Measurements from ENCODE around the gene PRICKLE3.
A peak's percentile ranks its signal among the peaks of the same experiment; 100 is the strongest.
"Not testable (repeated sequence)": the region's sequence is repeated elsewhere in the genome, so short reads cannot be mapped to it uniquely, and the experiment has no call there.

PRICKLE3 gene

DNA sequence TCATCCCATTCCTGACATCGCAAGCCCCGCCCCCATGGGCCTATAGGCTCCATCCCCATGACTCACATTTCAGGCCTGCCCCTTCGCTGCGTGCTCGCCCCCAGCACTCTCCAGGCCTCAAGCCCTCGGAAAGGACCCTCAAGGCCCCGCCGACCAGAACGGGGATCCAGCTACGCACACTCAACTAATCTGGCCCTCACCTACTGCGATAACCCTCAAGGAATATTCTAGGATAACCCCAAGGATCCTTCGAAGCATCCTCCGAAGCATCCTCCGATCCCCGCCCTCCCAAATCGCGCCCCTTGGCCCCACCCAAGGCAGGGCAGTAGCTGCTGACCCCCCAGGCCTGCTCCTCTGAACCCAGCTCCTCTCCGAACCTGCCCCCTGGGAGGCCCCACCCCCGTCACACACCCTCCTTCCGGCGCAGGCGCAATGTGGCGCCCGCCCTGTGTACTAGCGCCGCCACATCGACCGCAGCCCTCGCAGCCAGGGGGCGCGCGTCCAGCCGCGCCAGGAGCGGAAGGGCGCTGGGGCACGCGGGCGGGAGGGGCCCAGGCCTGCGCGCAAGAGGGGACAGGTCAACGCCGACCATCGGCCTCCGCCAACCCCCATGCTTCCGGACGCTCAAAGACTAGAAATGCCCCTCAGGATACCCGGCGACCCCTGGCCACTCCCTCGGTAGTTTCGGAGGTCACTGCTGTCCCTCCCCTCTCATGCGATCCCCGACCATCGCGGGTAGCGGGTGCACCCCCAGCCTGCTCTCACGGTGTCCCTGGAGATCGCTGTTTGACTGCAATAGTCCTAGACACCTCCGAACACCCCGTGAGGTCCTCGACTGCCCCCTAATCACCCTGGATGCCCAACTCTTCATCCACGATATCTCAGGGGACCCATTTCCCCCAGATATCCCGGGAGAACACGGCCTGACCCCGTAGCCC lies 30.0 kb downstream of the PRICKLE3 start:
- peak; percentile 51 to 90 (median 81) for DNase-seq

DNA sequence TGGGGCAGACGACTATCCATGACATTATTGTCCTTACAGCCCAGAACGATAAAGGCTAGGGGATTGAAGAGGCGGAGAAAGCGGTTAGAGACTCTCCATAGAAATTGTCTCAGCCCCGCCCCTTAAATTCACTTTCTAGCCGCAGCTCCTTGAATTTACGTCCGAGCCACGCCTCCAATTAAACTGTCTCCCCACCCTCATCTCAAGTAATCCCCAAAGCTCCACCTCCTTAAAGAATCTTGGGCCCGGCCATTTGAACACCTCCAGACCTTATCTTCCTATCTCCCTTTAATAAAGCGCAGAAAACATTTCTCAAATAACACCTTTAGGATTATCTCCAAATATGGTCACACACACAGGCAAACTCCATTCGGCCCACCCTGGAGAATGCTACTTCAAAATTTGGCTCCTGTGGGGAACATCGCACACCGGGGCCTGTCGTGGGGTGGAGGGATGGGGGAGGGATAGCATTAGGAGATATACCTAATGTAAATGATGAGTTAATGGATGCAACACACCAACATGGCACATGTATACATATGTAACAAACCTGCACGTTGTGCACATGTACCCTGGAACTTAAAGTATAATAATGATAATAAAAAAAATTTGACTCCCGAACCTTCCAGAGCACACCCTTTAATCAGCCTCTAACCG lies 30.8 kb downstream of the PRICKLE3 start:
- DNase-seq = peak; percentile 31 to 71 (median 62)

DNA sequence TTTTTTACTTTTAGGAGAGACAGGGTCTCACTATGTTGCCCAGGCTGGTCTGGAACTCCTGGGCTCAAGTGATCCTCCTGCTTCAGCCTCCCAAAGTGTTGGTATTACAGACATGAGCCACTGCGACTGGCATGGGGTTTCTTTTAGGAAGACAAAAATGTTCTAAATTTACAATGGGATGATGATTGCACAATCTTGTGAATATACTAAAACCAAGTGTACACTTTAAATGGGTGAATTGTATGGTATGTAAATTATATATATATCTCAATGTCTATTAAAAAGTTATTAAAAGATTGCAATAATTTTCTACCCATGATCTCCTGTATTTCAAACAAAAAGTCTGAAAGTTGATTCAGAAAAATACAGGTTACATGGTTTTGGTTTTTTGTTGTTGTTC lies 32.7 kb downstream of the PRICKLE3 start:
- DNase-seq = no peak

DNA sequence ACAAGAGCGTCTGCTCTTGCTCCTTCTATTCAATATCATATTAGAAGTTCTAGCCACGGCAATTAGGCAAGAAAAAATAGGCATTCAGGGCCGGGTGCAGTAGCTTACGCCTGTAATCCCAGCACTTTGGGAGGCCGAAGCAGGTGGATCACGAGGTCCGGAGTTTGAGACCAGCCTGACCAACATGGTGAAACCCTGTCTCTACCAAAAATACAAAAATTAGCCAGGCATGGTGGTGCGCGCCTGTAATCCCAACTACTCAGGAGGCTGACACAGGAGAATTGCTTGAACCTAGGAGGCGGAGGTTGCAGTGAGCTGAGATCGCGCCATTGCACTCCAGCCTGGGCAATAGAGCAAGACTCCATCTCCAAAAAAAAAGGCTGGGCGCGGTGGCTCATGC lies 36.9 kb downstream of the PRICKLE3 start:
- DNase-seq = not testable (repeated sequence)

DNA sequence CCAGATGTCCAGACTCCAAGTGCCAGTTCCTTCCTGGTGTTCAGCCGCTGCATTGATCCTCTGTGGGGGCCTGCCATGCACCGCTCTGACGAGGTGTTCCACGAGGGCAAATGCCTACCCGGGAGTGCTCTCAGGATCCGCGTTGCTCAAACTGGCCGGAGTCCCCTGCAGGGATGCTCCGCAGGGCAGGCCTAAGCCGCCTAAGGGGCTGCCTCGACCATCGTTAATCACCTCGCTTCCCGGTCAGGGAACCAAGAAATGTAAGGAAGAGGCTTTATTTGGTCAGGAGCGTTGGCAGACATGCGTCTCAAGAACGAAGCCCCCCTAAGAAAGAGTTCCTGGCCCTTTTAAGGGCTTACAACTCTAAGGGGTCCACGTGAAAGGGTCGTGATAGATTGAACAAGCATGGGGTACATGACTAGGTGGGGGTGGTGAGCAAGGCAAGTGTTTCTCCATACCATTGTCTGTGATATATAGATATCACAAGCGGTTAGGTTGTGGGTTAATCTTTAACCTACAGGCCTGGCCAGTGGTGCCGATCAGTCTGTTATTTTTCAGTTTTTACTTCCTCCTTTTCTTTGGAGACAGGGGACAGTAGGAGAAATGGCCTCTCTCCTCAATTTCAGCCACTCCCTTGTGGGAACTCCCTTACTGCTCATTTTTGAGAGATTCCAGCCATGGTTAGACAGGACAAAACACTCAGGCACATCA lies 37.6 kb downstream of the PRICKLE3 start:
- not testable (repeated sequence) for DNase-seq

DNA sequence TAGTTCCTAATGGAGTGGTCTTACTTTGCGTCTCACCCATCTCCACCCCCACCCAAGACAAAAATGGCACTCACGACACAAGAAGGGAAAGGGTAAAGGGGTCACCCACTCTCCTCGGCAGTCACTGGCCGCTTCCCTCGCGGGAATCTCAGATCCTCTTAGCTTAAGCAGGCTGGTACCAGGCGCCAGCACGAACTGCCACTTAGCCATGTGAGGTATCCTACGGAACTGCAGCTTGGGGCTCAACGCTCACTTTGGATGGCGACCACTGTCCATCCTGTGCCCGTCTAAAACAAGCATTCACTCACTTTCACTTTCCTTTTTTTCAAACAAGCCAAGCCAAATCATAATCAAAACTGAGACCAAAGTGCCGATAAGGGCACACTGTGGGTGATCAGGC lies 38.2 kb downstream of the PRICKLE3 start:
- no peak for DNase-seq

DNA sequence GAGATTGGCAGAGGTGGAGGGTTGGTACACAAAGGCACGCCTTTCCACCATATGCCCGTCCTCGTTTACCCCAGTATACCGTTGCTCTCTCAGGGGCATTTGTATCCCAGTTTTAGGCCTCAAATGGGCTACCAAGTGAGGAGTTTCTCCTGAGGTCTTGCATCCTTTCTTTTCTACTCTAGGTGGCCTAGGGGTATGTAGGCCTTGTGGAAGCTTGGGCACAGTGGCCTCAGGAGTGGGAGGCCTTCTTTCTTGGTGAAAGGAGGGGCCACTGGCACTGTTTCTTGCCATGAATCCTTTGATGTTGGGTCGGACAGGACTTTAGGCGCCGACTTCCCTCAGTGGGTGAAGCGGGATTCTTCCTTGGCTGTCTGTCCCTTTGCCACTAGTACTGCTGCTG lies 38.9 kb downstream of the PRICKLE3 start:
- no peak for DNase-seq

DNA sequence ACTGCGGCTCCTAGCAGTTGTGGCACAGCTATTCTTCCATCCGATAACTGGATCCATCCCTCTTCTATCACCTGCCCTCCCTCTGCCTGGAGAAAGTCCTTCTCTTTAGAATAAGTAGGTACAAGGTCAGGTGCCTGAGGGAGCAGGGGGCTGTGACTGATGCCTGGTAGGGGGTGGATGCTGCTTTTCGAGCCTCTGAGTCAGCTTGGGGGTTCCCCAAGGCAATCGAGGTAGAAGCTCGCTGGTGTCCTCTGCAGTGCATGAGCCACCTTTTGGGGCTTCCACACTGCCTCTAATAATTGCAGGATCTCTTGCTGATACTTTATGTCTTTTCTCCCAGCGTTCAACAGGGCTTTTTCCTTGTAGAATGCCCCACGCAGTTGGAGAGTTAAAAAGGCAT lies 43.0 kb downstream of the PRICKLE3 start:
- DNase-seq = not testable (repeated sequence)

DNA sequence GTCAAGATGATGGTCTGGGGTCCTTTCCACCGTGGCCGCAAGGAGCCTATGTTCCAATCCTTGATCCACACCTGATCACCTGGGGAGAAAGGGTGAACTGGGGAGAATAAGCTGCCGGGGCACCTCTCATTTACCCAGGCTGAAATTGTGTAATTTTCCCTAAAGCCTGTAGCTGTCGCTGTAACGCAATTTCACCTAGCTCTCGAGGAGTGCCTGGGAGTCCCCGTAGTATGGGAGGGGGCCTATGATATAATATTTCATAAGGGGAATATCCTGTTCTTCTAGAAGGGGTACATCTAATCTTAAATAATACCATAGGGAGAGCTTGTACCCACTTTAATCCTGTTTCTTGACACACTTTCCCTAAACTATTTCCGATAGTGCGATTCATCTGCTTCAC lies 43.9 kb downstream of the PRICKLE3 start:
- DNase-seq = peak in 1 of 3 experiments; percentile 0

DNA sequence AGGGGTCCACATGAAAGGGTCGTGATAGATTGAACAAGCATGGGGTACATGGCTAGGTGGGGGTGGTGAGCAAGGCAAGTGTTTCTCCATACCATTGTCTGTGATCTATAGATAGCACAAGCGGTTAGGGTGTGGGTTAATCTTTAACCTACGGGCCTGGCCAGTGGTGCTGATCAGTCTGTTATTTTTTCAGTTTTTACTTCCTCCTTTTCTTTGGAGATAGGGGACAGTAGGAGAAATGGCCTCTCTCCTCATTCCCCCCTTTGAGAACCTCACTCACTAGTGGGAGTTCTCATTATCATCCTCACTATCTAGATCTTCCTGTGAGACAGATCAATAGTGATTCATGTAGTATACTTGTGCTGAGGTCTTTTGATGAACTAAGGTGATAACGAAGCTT lies 46.5 kb downstream of the PRICKLE3 start:
- no peak for DNase-seq

DNA sequence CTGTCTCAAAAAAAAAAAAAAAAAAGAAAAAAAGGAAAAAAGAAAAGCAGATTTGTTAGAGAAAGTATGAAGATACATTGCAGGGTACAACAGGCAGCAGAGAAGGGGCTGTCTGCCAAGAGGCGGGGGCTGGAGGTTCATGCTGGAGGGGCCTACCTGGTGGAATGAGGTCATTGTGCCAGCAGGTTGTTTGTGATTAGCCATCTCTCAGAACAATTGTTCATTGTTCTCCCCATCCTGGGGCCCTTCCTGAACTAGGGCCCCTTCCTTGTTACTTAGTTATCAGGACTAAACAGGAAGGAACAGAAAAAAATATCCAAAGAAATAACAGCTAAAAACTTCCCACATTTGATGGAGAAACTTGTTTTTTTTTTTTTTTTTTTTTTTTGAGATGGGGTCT lies 48.7 kb downstream of the PRICKLE3 start:
- no peak for DNase-seq

DNA sequence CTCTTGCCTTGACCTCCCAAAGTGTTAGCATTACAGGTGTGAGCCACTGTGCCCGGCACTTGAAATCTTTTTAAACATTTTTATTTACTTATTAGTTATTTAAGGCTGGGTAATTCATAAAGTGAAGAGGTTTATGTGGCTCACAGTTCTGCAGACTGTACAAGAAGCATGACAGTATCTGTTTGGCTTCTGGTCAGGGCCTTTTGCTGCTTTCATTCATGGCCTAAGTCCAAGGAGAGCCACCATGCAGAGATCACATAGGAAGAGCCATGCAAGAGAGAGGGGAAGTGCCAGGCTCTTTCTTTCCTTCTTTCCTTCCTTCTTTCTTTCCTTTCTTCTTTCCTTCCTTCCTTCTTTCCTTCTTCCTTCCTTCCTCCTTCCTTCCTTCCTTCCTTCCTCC lies 52.4 kb downstream of the PRICKLE3 start:
- DNase-seq = no peak

DNA sequence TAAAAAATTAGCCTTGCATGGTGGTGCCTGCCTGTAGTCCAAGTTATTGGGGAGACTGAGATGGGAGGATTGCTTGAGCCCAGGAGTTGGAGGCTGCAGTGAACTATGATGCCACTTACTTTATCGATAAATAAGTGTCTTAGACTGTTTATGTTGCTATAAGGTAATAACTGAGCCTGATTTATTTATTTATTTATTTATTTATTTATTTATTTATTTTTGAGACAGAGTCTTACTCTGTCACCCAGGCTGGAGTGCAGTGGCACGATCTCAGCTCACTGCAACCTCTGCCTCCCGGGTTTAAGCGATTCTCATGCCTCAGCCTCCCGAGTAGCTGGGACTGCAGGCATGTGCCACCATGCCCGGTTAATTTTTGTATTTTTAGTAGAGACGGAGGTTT lies 53.9 kb downstream of the PRICKLE3 start:
- not testable (repeated sequence) for DNase-seq

DNA sequence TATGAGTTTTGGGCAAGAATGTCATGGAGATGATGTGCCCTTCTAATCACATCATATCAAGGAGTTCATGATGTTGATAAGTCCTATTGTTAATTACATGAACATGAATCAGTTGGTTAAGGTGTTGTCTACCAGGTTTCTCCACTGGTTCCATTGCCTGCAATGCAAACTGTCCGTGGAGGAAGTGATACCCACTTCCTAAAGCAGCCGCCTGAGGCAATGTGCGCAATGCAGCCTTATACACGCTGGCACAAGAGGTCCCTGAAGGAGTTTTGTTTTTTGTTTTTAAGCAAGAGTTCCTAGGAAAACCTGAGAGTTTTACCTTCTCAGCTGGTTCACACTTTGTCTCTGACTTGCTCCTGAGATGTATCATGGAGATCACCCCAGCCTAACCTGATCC lies 56.7 kb downstream of the PRICKLE3 start:
- DNase-seq = no peak

DNA sequence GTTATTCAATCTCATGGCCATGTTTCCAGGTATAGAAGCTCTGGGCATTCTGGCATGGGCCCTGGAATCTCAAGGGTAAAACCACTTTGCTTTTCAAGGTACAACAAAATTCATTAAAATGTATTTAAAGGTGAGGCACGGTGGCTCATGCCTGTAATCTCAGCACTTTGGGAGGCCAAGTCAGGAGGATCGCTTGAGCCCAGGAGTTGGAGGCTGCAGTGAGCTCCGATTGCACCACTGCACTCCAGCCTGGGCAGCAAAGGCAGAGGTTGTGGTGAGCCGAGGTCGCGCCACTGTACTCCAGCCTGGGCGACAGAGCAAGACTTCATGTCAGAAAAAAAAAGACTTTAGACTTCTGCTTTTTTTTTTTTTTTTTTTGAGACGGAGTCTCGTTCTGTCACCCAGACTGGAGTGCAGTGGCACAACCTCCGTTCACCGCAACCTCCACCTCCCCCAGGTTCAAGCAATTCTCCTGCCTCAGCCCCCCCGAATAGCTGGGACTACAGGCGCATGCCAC lies 58.4 kb downstream of the PRICKLE3 start:
- not testable (repeated sequence) for DNase-seq

All from NCI-H1417 (cell line).